MG63 (cell line): ENCODE data around the gene MAPT. TPM values are rescaled to one million over a fixed set of nuclear protein-coding genes. Genes with fewer than 3 reads are reported as not detected.
"Not testable (repeated sequence)": the region's sequence is repeated elsewhere in the genome, so short reads cannot be mapped to it uniquely, and the experiment has no call there.

Source experiments
- DNase-seq: peaks from one replicate; pipeline ENCODE4 v3.0.0-alpha.2; 2020
- H3K27me3 ChIP-seq: fragments of 250-450 bp; sonication (Bioruptor Pico); 2 replicates; pipeline ENCODE4 v1.5.1; 2020; ENCODE audit warnings: mild to moderate bottlenecking, moderate library complexity
- H3K36me3 ChIP-seq: fragments of 250-450 bp; sonication (Bioruptor Pico); 2 replicates; pipeline ENCODE4 v1.5.1; 2020; ENCODE audit warnings: mild to moderate bottlenecking, moderate library complexity
- H3K4me3 ChIP-seq: fragments of 250-450 bp; sonication (Bioruptor Pico); 2 replicates; pipeline ENCODE4 v1.5.1; 2020; ENCODE audit warnings: mild to moderate bottlenecking, moderate library complexity
- H3K9me3 ChIP-seq: fragments of 250-450 bp; sonication (Bioruptor Pico); 2 replicates; pipeline ENCODE4 v1.5.1; 2020; ENCODE audit warnings: mild to moderate bottlenecking, moderate library complexity
- total RNA-seq: library from RNA; depleted of rRNA; stranded (reverse); fragments of >200 nt; shearing (Covaris generic); gene quantifications from 2 replicates; pipeline ENCODE4 v1.2.3, GENCODE V29; 2014; ENCODE audit warnings: low replicate concordance

MAPT gene
- total RNA-seq, 1 experiment from 2014 or later: 0.43 TPM

DNA sequence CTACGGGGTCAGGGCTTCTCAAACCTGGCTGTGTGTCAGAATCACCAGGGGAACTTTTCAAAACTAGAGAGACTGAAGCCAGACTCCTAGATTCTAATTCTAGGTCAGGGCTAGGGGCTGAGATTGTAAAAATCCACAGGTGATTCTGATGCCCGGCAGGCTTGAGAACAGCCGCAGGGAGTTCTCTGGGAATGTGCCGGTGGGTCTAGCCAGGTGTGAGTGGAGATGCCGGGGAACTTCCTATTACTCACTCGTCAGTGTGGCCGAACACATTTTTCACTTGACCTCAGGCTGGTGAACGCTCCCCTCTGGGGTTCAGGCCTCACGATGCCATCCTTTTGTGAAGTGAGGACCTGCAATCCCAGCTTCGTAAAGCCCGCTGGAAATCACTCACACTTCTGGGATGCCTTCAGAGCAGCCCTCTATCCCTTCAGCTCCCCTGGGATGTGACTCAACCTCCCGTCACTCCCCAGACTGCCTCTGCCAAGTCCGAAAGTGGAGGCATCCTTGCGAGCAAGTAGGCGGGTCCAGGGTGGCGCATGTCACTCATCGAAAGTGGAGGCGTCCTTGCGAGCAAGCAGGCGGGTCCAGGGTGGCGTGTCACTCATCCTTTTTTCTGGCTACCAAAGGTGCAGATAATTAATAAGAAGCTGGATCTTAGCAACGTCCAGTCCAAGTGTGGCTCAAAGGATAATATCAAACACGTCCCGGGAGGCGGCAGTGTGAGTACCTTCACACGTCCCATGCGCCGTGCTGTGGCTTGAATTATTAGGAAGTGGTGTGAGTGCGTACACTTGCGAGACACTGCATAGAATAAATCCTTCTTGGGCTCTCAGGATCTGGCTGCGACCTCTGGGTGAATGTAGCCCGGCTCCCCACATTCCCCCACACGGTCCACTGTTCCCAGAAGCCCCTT lies 115.6 kb downstream of the MAPT start:
- no peaks in the 10 kb centered on the region for H3K36me3 ChIP-seq
- no peak overlapping the region for H3K4me3 ChIP-seq
- no peak for DNase-seq
- H3K27me3 ChIP-seq: no peaks in the 10 kb centered on the region
- H3K9me3 ChIP-seq: no peaks in the 10 kb centered on the region

DNA sequence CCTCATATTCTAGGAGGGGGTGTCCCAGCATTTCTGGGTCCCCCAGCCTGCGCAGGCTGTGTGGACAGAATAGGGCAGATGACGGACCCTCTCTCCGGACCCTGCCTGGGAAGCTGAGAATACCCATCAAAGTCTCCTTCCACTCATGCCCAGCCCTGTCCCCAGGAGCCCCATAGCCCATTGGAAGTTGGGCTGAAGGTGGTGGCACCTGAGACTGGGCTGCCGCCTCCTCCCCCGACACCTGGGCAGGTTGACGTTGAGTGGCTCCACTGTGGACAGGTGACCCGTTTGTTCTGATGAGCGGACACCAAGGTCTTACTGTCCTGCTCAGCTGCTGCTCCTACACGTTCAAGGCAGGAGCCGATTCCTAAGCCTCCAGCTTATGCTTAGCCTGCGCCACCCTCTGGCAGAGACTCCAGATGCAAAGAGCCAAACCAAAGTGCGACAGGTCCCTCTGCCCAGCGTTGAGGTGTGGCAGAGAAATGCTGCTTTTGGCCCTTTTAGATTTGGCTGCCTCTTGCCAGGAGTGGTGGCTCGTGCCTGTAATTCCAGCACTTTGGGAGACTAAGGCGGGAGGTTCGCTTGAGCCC lies 116.3 kb downstream of the MAPT start:
- no peak overlapping the region for H3K4me3 ChIP-seq
- DNase-seq: no peak
- H3K36me3 ChIP-seq: no peaks in the 10 kb centered on the region
- no peaks in the 10 kb centered on the region for H3K27me3 ChIP-seq
- no peaks in the 10 kb centered on the region for H3K9me3 ChIP-seq

DNA sequence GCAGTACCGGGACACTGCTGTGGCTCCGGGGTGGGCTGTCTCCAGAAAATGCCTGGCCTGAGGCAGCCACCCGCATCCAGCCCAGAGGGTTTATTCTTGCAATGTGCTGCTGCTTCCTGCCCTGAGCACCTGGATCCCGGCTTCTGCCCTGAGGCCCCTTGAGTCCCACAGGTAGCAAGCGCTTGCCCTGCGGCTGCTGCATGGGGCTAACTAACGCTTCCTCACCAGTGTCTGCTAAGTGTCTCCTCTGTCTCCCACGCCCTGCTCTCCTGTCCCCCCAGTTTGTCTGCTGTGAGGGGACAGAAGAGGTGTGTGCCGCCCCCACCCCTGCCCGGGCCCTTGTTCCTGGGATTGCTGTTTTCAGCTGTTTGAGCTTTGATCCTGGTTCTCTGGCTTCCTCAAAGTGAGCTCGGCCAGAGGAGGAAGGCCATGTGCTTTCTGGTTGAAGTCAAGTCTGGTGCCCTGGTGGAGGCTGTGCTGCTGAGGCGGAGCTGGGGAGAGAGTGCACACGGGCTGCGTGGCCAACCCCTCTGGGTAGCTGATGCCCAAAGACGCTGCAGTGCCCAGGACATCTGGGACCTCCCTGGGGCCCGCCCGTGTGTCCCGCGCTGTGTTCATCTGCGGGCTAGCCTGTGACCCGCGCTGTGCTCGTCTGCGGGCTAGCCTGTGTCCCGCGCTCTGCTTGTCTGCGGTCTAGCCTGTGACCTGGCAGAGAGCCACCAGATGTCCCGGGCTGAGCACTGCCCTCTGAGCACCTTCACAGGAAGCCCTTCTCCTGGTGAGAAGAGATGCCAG lies 117.6 kb downstream of the MAPT start:
- Histone ChIP-seq H3K4me3 (no peak overlapping the region), H3K27me3 (no peaks in the 10 kb centered on the region)
- DNase-seq: no peak

DNA sequence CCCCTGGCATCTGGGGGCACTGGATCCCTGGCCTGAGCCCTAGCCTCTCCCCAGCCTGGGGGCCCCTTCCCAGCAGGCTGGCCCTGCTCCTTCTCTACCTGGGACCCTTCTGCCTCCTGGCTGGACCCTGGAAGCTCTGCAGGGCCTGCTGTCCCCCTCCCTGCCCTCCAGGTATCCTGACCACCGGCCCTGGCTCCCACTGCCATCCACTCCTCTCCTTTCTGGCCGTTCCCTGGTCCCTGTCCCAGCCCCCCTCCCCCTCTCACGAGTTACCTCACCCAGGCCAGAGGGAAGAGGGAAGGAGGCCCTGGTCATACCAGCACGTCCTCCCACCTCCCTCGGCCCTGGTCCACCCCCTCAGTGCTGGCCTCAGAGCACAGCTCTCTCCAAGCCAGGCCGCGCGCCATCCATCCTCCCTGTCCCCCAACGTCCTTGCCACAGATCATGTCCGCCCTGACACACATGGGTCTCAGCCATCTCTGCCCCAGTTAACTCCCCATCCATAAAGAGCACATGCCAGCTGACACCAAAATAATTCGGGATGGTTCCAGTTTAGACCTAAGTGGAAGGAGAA lies 118.2 kb downstream of the MAPT start:
- DNase-seq: no peak
- no peaks in the 10 kb centered on the region for H3K36me3 ChIP-seq
- no peaks in the 10 kb centered on the region for H3K9me3 ChIP-seq
- no peaks in the 10 kb centered on the region for H3K27me3 ChIP-seq
- no peak overlapping the region for H3K4me3 ChIP-seq

More for the DNA sequence above, 117.6 kb downstream of the MAPT start:
- Histone ChIP-seq H3K9me3 (no peaks in the 10 kb centered on the region), H3K36me3 (no peaks in the 10 kb centered on the region)

GRCh38 chr17:46013127-46013501 lies 118.8 kb downstream of the MAPT start:
- no peak for DNase-seq
- Histone ChIP-seq H3K4me3 (no peak overlapping the region), H3K27me3 (no peaks in the 10 kb centered on the region), H3K9me3 (no peaks in the 10 kb centered on the region), H3K36me3 (no peaks in the 10 kb centered on the region)

DNA sequence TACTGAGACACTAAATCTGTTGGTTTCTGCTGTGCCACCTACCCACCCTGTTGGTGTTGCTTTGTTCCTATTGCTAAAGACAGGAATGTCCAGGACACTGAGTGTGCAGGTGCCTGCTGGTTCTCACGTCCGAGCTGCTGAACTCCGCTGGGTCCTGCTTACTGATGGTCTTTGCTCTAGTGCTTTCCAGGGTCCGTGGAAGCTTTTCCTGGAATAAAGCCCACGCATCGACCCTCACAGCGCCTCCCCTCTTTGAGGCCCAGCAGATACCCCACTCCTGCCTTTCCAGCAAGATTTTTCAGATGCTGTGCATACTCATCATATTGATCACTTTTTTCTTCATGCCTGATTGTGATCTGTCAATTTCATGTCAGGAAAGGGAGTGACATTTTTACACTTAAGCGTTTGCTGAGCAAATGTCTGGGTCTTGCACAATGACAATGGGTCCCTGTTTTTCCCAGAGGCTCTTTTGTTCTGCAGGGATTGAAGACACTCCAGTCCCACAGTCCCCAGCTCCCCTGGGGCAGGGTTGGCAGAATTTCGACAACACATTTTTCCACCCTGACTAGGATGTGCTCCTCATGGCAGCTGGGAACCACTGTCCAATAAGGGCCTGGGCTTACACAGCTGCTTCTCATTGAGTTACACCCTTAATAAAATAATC lies 119.3 kb downstream of the MAPT start:
- Histone ChIP-seq H3K4me3 (no peak overlapping the region), H3K36me3 (no peaks in the 10 kb centered on the region; the same call in 1 of the 2 replicates), H3K9me3 (no peaks in the 10 kb centered on the region), H3K27me3 (no peaks in the 10 kb centered on the region)
- DNase-seq: peak; percentile 56

DNA sequence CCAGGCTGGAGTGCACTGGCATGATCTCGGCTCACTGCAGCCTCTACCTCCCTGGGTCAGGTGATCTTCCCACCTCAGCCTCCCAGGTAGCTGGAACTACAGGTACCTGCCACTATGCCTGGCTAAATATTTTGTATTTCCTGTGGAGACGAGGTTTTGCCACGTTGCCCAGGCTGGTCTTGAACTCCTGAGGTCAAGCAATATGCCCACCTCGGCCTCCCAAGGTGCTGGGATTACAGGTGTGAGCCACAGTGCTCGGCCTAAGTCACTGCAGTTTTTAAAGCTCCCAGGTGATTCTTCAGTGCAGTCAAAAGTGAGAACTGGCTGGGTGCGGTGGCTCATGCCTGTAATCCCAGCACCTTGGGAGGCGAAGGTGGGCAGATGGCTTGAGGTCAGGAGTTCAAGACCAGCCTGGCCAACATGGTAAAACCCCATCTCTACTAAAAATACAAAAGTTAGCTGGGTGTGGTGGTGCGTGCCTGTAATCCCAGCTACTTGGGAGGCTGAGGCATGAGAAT lies 125.1 kb downstream of the MAPT start:
- H3K4me3 ChIP-seq, H3K9me3 ChIP-seq, H3K27me3 ChIP-seq, DNase-seq: not testable (repeated sequence)
- H3K36me3 ChIP-seq: peaks cover 12% of the 10 kb centered on the region

- DNase-seq: no peak
- no peaks in the 10 kb centered on the region for H3K9me3 ChIP-seq
- no peak overlapping the region for H3K4me3 ChIP-seq
- H3K36me3 ChIP-seq: peaks cover 14% of the 10 kb centered on the region
- H3K27me3 ChIP-seq: no peaks in the 10 kb centered on the region
Observed at GRCh38 chr17:46020023-46020761, 125.8 kb downstream of the MAPT start.

- no peak for DNase-seq
- peaks cover 14% of the 10 kb centered on the region for H3K36me3 ChIP-seq
- no peak overlapping the region for H3K4me3 ChIP-seq
- no peaks in the 10 kb centered on the region for H3K9me3 ChIP-seq
- H3K27me3 ChIP-seq: no peaks in the 10 kb centered on the region
Observed at GRCh38 chr17:46020998-46021397, 126.6 kb downstream of the MAPT start.

- H3K36me3 ChIP-seq: peaks cover 29% of the 10 kb centered on the region
- not testable (repeated sequence) for H3K27me3 ChIP-seq, H3K4me3 ChIP-seq, H3K9me3 ChIP-seq, DNase-seq
Observed at GRCh38 chr17:46023366-46023765, 129.0 kb downstream of the MAPT start.

GRCh38 chr17:46023783-46024388 lies 129.5 kb downstream of the MAPT start:
- peaks cover 34% of the 10 kb centered on the region for H3K36me3 ChIP-seq
- no peak for DNase-seq
- no peaks in the 10 kb centered on the region for H3K27me3 ChIP-seq
- no peaks in the 10 kb centered on the region for H3K9me3 ChIP-seq
- H3K4me3 ChIP-seq: no peak overlapping the region

DNA sequence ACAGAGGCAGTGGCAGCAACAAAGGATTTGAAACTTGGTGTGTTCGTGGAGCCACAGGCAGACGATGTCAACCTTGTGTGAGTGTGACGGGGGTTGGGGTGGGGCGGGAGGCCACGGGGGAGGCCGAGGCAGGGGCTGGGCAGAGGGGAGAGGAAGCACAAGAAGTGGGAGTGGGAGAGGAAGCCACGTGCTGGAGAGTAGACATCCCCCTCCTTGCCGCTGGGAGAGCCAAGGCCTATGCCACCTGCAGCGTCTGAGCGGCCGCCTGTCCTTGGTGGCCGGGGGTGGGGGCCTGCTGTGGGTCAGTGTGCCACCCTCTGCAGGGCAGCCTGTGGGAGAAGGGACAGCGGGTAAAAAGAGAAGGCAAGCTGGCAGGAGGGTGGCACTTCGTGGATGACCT lies 130.2 kb downstream of the MAPT start:
- Histone ChIP-seq H3K36me3 (peaks cover 36% of the 10 kb centered on the region), H3K9me3 (no peaks in the 10 kb centered on the region), H3K27me3 (no peaks in the 10 kb centered on the region), H3K4me3 (no peak overlapping the region)
- no peak for DNase-seq

- peaks cover 38% of the 10 kb centered on the region for H3K36me3 ChIP-seq
- DNase-seq: no peak
- no peaks in the 10 kb centered on the region for H3K9me3 ChIP-seq
- no peak overlapping the region for H3K4me3 ChIP-seq
- H3K27me3 ChIP-seq: no peaks in the 10 kb centered on the region
Observed at GRCh38 chr17:46025060-46025459, 130.7 kb downstream of the MAPT start.

- H3K9me3 ChIP-seq: no peaks in the 10 kb centered on the region
- no peaks in the 10 kb centered on the region for H3K27me3 ChIP-seq
- peaks cover 44% of the 10 kb centered on the region for H3K36me3 ChIP-seq
Observed at GRCh38 chr17:46025510-46026165, 131.3 kb downstream of the MAPT start.

More at GRCh38 chr17:46025510-46026165, 131.3 kb downstream of the MAPT start:
- DNase-seq: no peak
- H3K4me3 ChIP-seq: no peak overlapping the region
